ENCODE results near the gene ELP1. TPM values are rescaled to one million over a fixed set of nuclear protein-coding genes. Genes with fewer than 3 reads are reported as not detected.
"Not testable (repeated sequence)": the region's sequence is repeated elsewhere in the genome, so short reads cannot be mapped to it uniquely, and the experiment has no call there.

Gene ELP1
- polyA plus RNA-seq, 3 donors: 41.6 to 50.8 (median 44.8) TPM

GRCh38 chr9:108897324-108898096, 36.4 kb downstream of the ELP1 start:
- no peak for DNase-seq (ENCODE audit: extremely low read depth in 1 of 11, low read depth in 9 of 11, low spot score in 4 of 11)

GRCh38 chr9:108894225-108894997, 39.5 kb downstream of the ELP1 start:
- DNase-seq (ENCODE audit: extremely low read depth in 1 of 11, low read depth in 9 of 11, low spot score in 4 of 11): no peak

- peak in 1 of 11 donors; percentile 10 for DNase-seq (ENCODE audit: extremely low read depth in 1 of 11, low read depth in 9 of 11, low spot score in 4 of 11)
Measured at GRCh38 chr9:108889649-108890067, 44.3 kb downstream of the ELP1 start.

DNA sequence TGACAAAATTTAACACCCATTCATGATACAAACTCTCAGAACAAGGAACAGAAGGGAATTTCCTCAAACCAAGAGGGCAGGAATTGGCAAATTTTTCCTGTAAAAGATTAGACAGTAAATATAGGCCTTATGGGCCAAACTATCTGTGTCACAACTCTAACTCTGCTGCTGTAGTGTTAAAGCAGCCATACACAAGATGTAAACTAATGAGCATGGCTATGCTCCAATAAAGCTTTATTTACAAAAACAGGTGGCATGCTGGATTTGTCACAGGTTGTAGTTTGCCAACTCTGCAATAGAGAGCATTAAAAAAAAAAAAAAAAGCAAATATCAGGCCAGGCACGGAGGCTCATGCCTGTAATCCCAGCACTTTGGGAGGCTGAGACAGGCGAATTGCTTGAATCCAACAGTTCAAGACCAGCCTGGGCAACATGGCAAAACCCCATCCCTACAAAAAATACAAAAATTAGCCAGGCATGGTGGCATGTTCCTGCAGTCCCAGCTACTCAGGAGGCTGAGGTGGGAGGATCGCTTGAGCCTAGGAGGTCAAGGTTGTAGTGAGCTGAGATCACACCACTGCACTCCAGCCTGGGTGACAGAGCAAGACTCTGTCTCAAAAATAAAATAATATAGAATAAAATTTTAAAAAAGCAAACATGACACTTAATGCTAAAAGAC, 47.2 kb downstream of the ELP1 start:
- DNase-seq (ENCODE audit: extremely low read depth in 1 of 11, low read depth in 9 of 11, low spot score in 4 of 11): not testable (repeated sequence)

- DNase-seq (ENCODE audit: extremely low read depth in 1 of 11, low read depth in 9 of 11, low spot score in 4 of 11): peak in 8 of 11 donors; percentile 5 to 60 (median 9)
Measured at GRCh38 chr9:108885643-108886348, 48.1 kb downstream of the ELP1 start.

DNA sequence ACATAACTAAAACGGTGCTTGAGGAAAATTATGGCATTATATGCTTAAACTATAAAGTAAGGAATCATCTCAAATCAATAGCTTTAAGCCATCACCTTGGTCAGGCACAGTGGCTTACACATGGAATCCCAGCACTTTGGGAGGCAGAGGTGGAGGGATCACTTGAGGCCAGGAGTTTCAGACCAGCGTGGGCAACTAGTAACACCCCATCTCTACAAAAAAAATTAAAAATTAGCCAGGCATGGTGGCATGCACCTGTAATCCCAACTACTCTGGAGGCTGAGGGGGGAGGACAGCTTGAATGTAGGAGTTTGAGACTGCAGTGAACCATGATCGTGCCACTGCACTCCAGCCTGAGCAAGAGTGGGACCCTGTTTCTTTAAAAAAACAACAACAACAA, 49.2 kb downstream of the ELP1 start:
- no peak for DNase-seq (ENCODE audit: extremely low read depth in 1 of 11, low read depth in 9 of 11, low spot score in 4 of 11)

- no peak for DNase-seq (ENCODE audit: extremely low read depth in 1 of 11, low read depth in 9 of 11, low spot score in 4 of 11)
Measured at GRCh38 chr9:108883085-108883484, 50.8 kb downstream of the ELP1 start.

DNA sequence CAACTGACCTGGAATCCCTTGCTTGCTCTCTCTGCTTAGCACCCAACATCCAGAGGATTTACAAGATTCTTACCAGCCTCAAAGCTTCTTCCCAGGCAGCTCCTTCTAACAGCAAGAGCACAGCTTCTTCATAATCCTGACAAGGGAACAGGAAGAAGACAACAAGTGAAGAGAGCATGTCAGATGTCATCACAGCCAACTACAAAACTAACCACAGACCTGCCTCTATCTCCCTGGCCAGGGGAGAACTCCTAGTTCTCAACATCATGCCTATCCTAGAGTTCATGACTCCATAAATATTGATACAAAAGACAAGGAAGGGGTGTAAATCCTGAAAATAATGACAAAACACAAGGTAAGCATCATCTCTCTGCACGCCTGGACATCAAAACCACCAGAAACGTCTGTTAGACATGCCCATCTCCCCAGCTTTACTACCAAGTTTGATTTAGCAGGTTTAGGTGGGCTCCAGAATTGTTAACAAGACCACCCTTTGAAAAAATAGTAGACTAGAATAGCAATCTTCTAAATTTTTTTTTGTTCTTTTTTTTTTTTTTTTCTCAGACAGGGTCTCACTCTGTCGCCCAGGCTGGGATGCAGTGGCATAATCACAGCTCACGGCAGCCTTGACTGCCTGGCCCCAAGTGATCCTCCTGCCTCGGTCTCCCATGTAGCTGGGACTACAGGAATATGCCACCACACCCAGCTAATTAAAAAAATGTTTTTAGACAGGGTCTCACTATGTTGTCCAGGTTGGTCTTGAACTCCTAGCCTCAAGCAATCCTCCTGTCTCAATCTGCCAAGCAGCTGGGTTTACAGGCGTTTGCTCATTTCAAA, 51.7 kb downstream of the ELP1 start:
- no peak for DNase-seq (ENCODE audit: extremely low read depth in 1 of 11, low read depth in 9 of 11, low spot score in 4 of 11)

DNA sequence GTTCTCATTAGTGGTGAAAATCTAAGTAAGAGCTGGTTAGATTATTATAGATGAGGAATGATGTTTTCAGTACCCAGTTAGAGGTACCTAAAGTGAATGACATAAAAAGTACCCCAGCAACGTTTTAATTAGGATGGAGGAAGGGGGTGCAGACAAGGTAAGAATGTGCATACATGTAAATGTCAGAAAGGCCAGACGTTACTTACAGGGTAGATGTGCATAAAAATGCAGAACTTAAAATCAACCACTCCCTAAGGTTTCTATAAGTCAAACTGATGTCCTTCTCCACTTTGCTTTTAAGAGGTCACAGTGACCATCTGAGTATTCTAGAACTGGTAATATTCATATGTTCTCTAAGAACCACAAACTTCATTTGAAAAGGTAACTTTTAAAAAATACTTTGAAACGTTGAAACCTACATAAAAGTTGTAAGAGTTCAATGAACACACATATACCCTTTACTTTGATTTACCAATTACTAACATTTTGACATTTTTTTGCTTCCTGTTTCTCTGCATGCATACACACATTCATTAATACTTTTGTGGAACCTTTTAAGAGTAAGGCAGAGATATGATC, 53.1 kb downstream of the ELP1 start:
- DNase-seq (ENCODE audit: extremely low read depth in 1 of 11, low read depth in 9 of 11, low spot score in 4 of 11): no peak

DNA sequence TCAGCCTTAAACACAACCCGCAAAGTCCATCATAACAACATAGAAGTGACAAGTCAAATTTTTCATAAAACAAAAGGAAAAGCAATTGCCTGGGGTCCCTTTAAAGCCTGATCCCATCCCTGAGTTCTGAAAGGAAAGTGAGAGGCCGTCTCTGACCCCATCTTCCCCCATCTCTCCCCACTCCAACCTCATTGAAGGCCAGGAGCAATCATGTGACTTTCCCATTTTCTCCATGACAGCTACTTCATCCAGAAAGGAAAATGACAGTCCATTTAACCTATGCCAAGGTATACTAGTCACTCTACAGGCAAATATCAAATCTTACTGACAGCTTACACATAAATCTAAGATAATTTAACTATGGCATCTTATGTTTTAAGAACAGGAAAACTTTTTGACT, 56.4 kb downstream of the ELP1 start:
- no peak for DNase-seq (ENCODE audit: extremely low read depth in 1 of 11, low read depth in 9 of 11, low spot score in 4 of 11)

DNA sequence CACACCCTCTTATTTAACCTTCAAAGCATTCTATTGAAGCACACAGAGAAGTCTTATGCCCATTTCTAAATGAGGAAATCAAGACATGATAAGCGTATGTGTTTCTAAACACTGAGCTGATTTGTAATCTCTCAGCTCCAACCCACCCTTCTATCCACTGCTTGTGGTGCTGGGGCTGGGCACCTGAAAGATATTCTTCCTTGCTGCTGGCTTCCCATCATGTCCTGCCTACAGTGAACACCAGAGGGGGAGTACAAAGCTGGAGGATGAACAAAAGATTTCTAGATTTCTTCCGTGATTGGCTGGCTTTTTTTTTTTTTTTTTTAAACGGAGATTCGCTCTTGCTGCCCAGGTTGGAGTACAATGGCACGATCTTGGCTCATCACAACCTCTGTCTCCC, 57.5 kb downstream of the ELP1 start:
- DNase-seq (ENCODE audit: extremely low read depth in 1 of 11, low read depth in 9 of 11, low spot score in 4 of 11): no peak

DNA sequence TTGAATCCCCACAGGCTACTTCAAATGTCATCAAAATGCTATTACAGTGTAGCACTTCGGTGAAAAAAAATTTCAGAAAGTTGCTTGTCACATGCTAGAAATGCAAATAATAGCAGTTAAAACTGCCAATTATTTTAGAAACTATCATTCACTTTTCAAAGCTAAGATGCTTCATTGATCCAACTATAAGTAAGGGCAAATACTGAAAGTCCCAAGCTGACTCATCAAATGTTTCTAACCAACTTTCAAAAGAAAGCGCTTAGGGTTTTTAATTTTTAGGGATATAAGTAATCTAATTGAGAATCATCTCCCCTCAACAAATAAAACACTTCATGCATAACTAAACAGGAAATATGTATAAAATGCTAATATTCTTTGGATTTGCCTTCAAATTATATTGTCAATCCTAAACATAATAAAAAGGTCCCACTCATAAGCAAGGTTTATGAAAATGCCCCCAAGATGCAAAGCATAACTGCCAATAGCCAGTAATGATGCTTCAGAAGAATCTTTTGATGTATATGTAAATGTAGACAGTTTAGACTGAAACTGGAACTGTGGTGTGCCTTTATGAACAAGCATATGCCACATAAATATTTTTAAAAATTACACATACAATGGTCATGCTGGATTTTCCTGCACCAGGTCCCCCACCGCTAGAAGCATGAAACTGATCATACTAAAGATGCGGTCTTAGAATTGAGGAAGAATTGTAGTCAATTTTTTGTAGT, 59.7 kb downstream of the ELP1 start:
- no peak for DNase-seq (ENCODE audit: extremely low read depth in 1 of 11, low read depth in 9 of 11, low spot score in 4 of 11)

DNA sequence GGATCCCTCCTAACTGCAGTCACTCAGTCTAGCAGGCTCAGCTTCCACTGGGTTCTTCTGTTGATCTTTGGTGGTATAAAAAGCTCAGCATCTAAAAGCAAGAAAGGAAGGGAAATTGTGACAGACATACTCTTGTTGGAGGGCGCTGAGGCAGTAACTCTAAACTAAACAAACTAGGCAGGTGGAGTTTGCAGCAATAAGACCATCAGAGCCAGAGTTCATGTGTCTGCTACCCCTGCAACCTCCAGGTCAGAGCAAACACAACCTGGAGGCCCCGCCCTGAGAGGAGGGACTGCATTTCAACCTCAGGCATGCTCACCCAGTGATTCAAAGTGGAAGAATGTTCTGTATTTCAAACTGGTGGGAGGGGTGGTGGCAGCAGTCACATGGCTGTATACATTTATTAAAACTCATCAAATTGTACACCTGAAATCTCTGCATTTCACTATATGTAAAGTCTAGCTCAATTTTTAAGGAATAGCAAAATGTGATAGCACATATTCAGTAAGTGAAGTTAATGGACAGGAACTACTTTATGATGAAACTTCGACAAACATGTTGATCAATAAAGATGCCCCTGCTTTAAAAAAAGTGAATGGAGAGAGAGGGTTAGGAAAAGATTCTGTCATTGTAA, 64.7 kb downstream of the ELP1 start:
- DNase-seq (ENCODE audit: extremely low read depth in 1 of 11, low read depth in 9 of 11, low spot score in 4 of 11): no peak

DNA sequence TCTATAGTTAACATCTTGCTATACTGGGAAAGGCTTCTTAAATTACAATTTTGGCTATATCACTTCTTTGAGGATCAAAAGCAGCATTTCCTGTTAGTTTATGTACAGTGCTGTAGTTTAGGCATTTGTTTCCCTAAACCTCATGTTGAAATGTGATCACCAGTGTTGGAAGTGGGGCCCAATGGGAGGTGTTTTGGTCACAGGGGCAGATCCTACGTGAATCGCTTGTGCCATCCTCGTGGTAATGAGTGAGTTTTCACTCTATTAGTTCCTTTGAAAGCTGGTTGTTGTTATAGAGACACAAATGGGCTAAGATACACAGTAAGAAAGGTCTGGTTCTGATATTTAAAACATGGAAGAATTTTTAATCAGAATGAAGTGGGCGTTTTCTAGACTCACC, 66.1 kb downstream of the ELP1 start:
- DNase-seq (ENCODE audit: extremely low read depth in 1 of 11, low read depth in 9 of 11, low spot score in 4 of 11): no peak

DNA sequence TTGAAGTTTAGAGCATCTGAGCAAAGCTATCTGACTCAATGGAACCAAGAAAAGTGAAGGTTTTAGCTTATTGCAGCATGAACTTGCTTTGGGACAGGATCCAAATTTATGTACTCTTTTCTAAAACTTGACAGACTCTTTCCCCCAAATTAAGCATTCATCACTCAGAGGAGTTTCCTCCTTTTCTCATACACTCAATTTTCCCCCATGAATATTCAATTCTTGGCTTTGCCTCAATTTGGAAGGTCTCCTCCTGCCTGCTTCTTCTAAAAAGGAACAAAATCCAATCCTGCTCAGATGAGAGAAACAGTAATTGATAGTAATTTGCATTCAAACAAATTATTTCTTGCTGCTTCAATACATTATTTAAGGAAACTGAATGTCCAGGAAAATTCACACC, 66.8 kb downstream of the ELP1 start:
- no peak for DNase-seq (ENCODE audit: extremely low read depth in 1 of 11, low read depth in 9 of 11, low spot score in 4 of 11)

DNA sequence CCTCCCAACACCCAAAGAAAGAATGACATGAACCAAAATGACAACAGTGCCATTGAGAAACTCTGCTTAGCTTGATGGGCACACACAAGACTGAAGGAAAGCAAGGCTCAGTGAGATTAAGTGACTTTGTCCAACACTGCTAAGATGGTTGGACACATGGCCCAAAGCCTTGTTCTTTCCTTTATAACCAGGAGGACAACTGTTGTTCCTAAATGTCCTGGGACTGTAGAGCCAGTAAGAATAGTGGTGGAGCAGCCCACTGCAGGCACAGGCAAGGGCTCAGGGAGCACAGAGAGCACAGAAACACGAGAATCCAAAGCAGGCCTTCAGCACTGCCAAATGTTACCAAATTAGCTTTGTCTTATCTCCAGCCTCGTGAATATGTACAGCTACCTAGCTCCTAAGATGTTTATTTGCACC, 67.9 kb downstream of the ELP1 start:
- no peak for DNase-seq (ENCODE audit: extremely low read depth in 1 of 11, low read depth in 9 of 11, low spot score in 4 of 11)

- DNase-seq (ENCODE audit: extremely low read depth in 1 of 11, low read depth in 9 of 11, low spot score in 4 of 11): no peak
Measured at GRCh38 chr9:108865037-108865436, 68.9 kb downstream of the ELP1 start.

All from renal cortex interstitium (tissue), 11 donors.